ENCODE measurements around the gene BRF1. TPM values are rescaled to one million over a fixed set of nuclear protein-coding genes. Genes with fewer than 3 reads are reported as not detected.
A peak's percentile ranks its signal among the peaks of the same experiment; 100 is the strongest.

BRF1 gene
- polyA plus RNA-seq, 1 of the 3 experiments (the other 2 are of a cell fraction), result 15.7 TPM

GRCh38 chr14:105311838-105312237 is 11.0 kb upstream of the BRF1 start:
- Histone ChIP-seq H3K9me2 (no peaks in the 10 kb centered on the region), H3F3A (replicated peaks; ENCODE audit: insufficient read depth) (peaks cover 3% of the 10 kb centered on the region), H3K27me3 (ENCODE audit: insufficient read depth) (no peaks in the 10 kb centered on the region), H3K4me2 (no peak overlapping the region), H4K20me1 (ENCODE audit: insufficient read depth) (peaks cover 14% of the 10 kb centered on the region), H2AFZ (ENCODE audit: low read depth) (no peak overlapping the region), H3K79me2 (ENCODE audit: insufficient read depth) (peaks cover 17% of the 10 kb centered on the region; the same call in 1 of the 2 replicates), H3K9ac (no peak overlapping the region), H3K36me3 (replicated peaks in 1 of 2; ENCODE audit: control insufficient read depth in 1 of 2, insufficient read depth in 2 of 2, low read length in 1 of 2) (no peaks in the 10 kb centered on the region), H3K9me3 (no peaks in the 10 kb centered on the region), H3K4me3 (ENCODE audit: low read depth in 2 of 2, low read length in 1 of 2) (no peak overlapping the region), H3K4me1 (ENCODE audit: control insufficient read depth in 1 of 2, insufficient read depth in 2 of 2, low read depth in 1 of 2, low read length in 1 of 2) (peaks cover 0 to 24% of the 10 kb centered on the region in 2 experiments; a peak in 1 of 4 replicates), H3K27ac (ENCODE audit: low read depth in 2 of 2, low read length in 1 of 2) (no peak overlapping the region)
- no peak for TF ChIP-seq CTCF (IDR thresholded peaks at IDR 0.05)
- TF ChIP-seq ZBTB33 (IDR thresholded peaks at IDR 0.05; ENCODE audit: borderline replicate concordance, low read depth), result no peak
- TF ChIP-seq TEAD4 (IDR thresholded peaks at IDR 0.05; ENCODE audit: borderline replicate concordance, insufficient read depth), result no peak
- no peak for TF ChIP-seq FOSL2 (IDR thresholded peaks at IDR 0.05; ENCODE audit: borderline replicate concordance, low read depth)
- POLR2A ChIA-PET, result interaction anchor here (0.6 kb wide), 1 partner anchor 8 kb away, joined by 3 read pairs; no protein-coding TSS in a partner anchor
- WGBS (ENCODE audit: low lambda C conversion rate), result 82% methylated on average over 10 of the region's 12 CpGs
- DNase-seq, result peak; percentile 7
- CTCF ChIA-PET, result interaction anchor here (1.0 to 1.2 kb wide), 2 partner anchors 40 to 178 kb away, joined by 3 to 4 read pairs; no protein-coding TSS in a partner anchor

GRCh38 chr14:105309371-105309770 is 8.6 kb upstream of the BRF1 start:
- Histone ChIP-seq H3K4me2 (no peak overlapping the region), H3K9me3 (no peaks in the 10 kb centered on the region), H4K20me1 (ENCODE audit: insufficient read depth) (no peaks in the 10 kb centered on the region), H3K27me3 (ENCODE audit: insufficient read depth) (no peaks in the 10 kb centered on the region), H3K36me3 (replicated peaks in 1 of 2; ENCODE audit: control insufficient read depth in 1 of 2, insufficient read depth in 2 of 2, low read length in 1 of 2) (no peaks in the 10 kb centered on the region), H3K9ac (no peak overlapping the region), H2AFZ (ENCODE audit: low read depth) (no peak overlapping the region), H3F3A (replicated peaks; ENCODE audit: insufficient read depth) (peaks cover 3% of the 10 kb centered on the region), H3K27ac (ENCODE audit: low read depth in 2 of 2, low read length in 1 of 2) (no peak overlapping the region), H3K79me2 (ENCODE audit: insufficient read depth) (no peaks in the 10 kb centered on the region), H3K9me2 (no peaks in the 10 kb centered on the region), H3K4me3 (ENCODE audit: low read depth in 2 of 2, low read length in 1 of 2) (no peak overlapping the region), H3K4me1 (ENCODE audit: control insufficient read depth in 1 of 2, insufficient read depth in 2 of 2, low read depth in 1 of 2, low read length in 1 of 2) (peaks cover 0 to 11% of the 10 kb centered on the region in 2 experiments; a peak in 1 of 4 replicates)
- ChIA-PET POLR2A (no interaction called here), CTCF (no interaction called here)
- WGBS (ENCODE audit: low lambda C conversion rate), result 83% methylated on average over 5 of the region's 8 CpGs
- no peak for TF ChIP-seq RXRA (IDR thresholded peaks at IDR 0.05; ENCODE audit: borderline replicate concordance, low read depth)
- peak; percentile 2 for DNase-seq

All from SK-N-SH (cell line).